WTC11 (cell line): Measurements from ENCODE around the gene KEL. TPM values are rescaled to one million over a fixed set of nuclear protein-coding genes. Genes with fewer than 3 reads are reported as not detected.

ENCODE experiments used
- ATAC-seq: fragments of 200-7000 bp; cut with Tn5 transposase; 2 replicates; pipeline ENCODE4 v1.10.0; 2021; ENCODE audit warnings: mild to moderate bottlenecking, moderate library complexity
- CTCF ChIA-PET: fragments of 300-600 bp; sonication (Branson Sonifier 250); formaldehyde crosslinking; loops from one replicate; lab custom pipeline; 2021; ENCODE audit warnings: antibody characterized with exemption; lab: Charles Lee
- POLR2A ChIA-PET: fragments of 350-600 bp; sonication (Branson Sonifier 250); formaldehyde crosslinking; loops from one replicate; lab custom pipeline; 2021; ENCODE audit warnings: antibody characterized with exemption; lab: Charles Lee
- DNase-seq: peaks from one replicate; pipeline ENCODE4 v3.0.0; 2021; ENCODE audit warnings: low spot score
- H3K27ac Mint-ChIP-seq: 2 replicates; pipeline ENCODE4 v1.8.0; 2021; ENCODE audit warnings: mixed read lengths
- H3K27me3 Mint-ChIP-seq: 2 replicates; pipeline ENCODE4 v1.8.0; 2021; ENCODE audit warnings: low read depth, mild to moderate bottlenecking, moderate library complexity, mixed read lengths
- H3K36me3 Mint-ChIP-seq: 2 replicates; pipeline ENCODE4 v1.8.0; 2021; ENCODE audit warnings: mixed read lengths
- H3K4me1 Mint-ChIP-seq: 2 replicates; pipeline ENCODE4 v1.8.0; 2022; ENCODE audit warnings: mixed read lengths
- H3K4me3 Mint-ChIP-seq: 2 replicates; pipeline ENCODE4 v1.8.0; 2021; ENCODE audit warnings: mild to moderate bottlenecking, moderate library complexity, mixed read lengths
- H3K9me3 Mint-ChIP-seq: 2 replicates; pipeline ENCODE4 v1.8.0; 2021; ENCODE audit warnings: mixed read lengths
- AFF4 ChIP-seq: sonication (generic); formaldehyde crosslinking; IDR thresholded peaks from 2 replicates; pipeline ENCODE4 v1.8.1; 2023; ENCODE audit warnings: mild to moderate bottlenecking, missing genetic modification reagents, borderline replicate concordance
- ATF1 ChIP-seq: sonication (generic); formaldehyde crosslinking; IDR thresholded peaks from 2 replicates; pipeline ENCODE4 v1.8.1; 2023; ENCODE audit warnings: mild to moderate bottlenecking, moderate library complexity, missing genetic modification reagents
- CBFB ChIP-seq: sonication (generic); formaldehyde crosslinking; IDR thresholded peaks from 2 replicates; pipeline ENCODE4 v1.8.1; 2022; ENCODE audit warnings: mild to moderate bottlenecking, low read depth, missing genetic modification reagents
- CTCF ChIP-seq: fragments of 200-600 bp; IDR thresholded peaks from 2 replicates; pipeline ENCODE4 v1.8.0; 2022; ENCODE audit warnings: antibody characterized with exemption
- E2F4 ChIP-seq: sonication (generic); formaldehyde crosslinking; IDR thresholded peaks from 2 replicates; pipeline ENCODE4 v1.8.1; 2022; ENCODE audit warnings: low read depth, mild to moderate bottlenecking, moderate library complexity, missing genetic modification reagents, borderline replicate concordance
- ELF4 ChIP-seq: sonication (generic); formaldehyde crosslinking; IDR thresholded peaks from 2 replicates; pipeline ENCODE4 v1.8.1; 2022; ENCODE audit warnings: low read depth, mild to moderate bottlenecking, moderate library complexity, missing genetic modification reagents
- ESRRA ChIP-seq: sonication (generic); formaldehyde crosslinking; IDR thresholded peaks from 2 replicates; pipeline ENCODE4 v1.8.1; 2022; ENCODE audit warnings: mild to moderate bottlenecking, missing genetic modification reagents, borderline replicate concordance
- GABPB1 ChIP-seq: sonication (generic); formaldehyde crosslinking; IDR thresholded peaks from 2 replicates; pipeline ENCODE4 v1.8.1; 2023; ENCODE audit warnings: mild to moderate bottlenecking, missing genetic modification reagents
- GTF2I ChIP-seq: fragments of 250-450 bp; sonication (Bioruptor Pico); conservative IDR thresholded peaks from 2 replicates; pipeline ENCODE4 v1.4.0; 2021; ENCODE audit warnings: mild to moderate bottlenecking
- JUN ChIP-seq: sonication (generic); formaldehyde crosslinking; IDR thresholded peaks from 2 replicates; pipeline ENCODE4 v1.8.0; 2023; ENCODE audit warnings: mild to moderate bottlenecking, missing genetic modification reagents
- MXD4 ChIP-seq: fragments of 250-450 bp; sonication (Bioruptor Pico); IDR thresholded peaks from 2 replicates; pipeline ENCODE4 v1.8.0; 2021; ENCODE audit warnings: mild to moderate bottlenecking, moderate library complexity, borderline replicate concordance
- RELA ChIP-seq: sonication (generic); formaldehyde crosslinking; IDR thresholded peaks from 2 replicates; pipeline ENCODE4 v1.8.1; 2022; ENCODE audit warnings: missing genetic modification reagents, mild to moderate bottlenecking, borderline replicate concordance
- SMAD4 ChIP-seq: sonication (generic); formaldehyde crosslinking; IDR thresholded peaks from 2 replicates; pipeline ENCODE4 v1.8.0; 2022; ENCODE audit warnings: mild to moderate bottlenecking, missing genetic modification reagents
- SP1 ChIP-seq: sonication (generic); formaldehyde crosslinking; conservative IDR thresholded peaks from 2 replicates; pipeline ENCODE4 v1.8.1; 2022; ENCODE audit warnings: missing genetic modification reagents
- ZNF423 ChIP-seq: fragments of 250-450 bp; sonication (Bioruptor Pico); IDR thresholded peaks from 2 replicates; pipeline ENCODE4 v2.1.2; 2022; ENCODE audit warnings: mild to moderate bottlenecking, moderate library complexity
- ZNF512 ChIP-seq: sonication (generic); formaldehyde crosslinking; IDR thresholded peaks from 2 replicates; pipeline ENCODE4 v1.8.1; 2022; ENCODE audit warnings: missing genetic modification reagents, borderline replicate concordance
- ZSCAN18 ChIP-seq: fragments of 250-450 bp; sonication (Bioruptor Pico); IDR thresholded peaks from 2 replicates; pipeline ENCODE4 v2.1.2; 2022; ENCODE audit warnings: mild to moderate bottlenecking, moderate library complexity
- total RNA-seq: library from RNA; stranded (reverse); gene quantifications from 3 replicates; pipeline ENCODE4 v1.2.3, GENCODE V29; 2021
- TF ChIP-seq, protein P1 (sequence below): sonication (generic); formaldehyde crosslinking; conservative IDR thresholded peaks from 2 replicates; pipeline ENCODE4 v1.8.1; 2023; ENCODE audit warnings: mild to moderate bottlenecking, low read depth, missing genetic modification reagents, moderate library complexity

The KEL gene
- total RNA-seq, 1 experiment from 2014 or later, result 0.87 TPM

GRCh38 chr7:143002106-143002505 lies 39.9 kb upstream of the KEL start (continued):
- TF ChIP-seq GABPB1 (no peak), CBFB (no peak), ZNF423 (CRISPR knock-in tag) (no peak), ATF1 (CRISPR knock-in tag) (no peak), ZSCAN18 (no peak), RELA (CRISPR knock-in tag) (no peak), MXD4 (CRISPR knock-in tag) (no peak)
- TF ChIP-seq, protein P1, sequence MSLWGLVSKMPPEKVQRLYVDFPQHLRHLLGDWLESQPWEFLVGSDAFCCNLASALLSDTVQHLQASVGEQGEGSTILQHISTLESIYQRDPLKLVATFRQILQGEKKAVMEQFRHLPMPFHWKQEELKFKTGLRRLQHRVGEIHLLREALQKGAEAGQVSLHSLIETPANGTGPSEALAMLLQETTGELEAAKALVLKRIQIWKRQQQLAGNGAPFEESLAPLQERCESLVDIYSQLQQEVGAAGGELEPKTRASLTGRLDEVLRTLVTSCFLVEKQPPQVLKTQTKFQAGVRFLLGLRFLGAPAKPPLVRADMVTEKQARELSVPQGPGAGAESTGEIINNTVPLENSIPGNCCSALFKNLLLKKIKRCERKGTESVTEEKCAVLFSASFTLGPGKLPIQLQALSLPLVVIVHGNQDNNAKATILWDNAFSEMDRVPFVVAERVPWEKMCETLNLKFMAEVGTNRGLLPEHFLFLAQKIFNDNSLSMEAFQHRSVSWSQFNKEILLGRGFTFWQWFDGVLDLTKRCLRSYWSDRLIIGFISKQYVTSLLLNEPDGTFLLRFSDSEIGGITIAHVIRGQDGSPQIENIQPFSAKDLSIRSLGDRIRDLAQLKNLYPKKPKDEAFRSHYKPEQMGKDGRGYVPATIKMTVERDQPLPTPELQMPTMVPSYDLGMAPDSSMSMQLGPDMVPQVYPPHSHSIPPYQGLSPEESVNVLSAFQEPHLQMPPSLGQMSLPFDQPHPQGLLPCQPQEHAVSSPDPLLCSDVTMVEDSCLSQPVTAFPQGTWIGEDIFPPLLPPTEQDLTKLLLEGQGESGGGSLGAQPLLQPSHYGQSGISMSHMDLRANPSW (CRISPR knock-in tag), result no peak

GRCh38 chr7:143000648-143001047 lies 38.5 kb upstream of the KEL start:
- DNase-seq (no peak), ATAC-seq (no peak)
- Mint-ChIP-seq H3K36me3 (0 out of 2 replicates have a peak, but pooled peaks cover 4% of the 10 kb centered on the region), H3K4me3 (no peak overlapping the region), H3K9me3 (peaks cover 9% of the 10 kb centered on the region; the same call in 1 of the 2 replicates), H3K27ac (no peak overlapping the region), H3K27me3 (peaks cover 6% of the 10 kb centered on the region; the same call in 1 of the 2 replicates), H3K4me1 (peaks cover 2% of the 10 kb centered on the region)
- ChIA-PET CTCF (interaction anchor here (1.0 to 18.8 kb wide), 7 partner anchors 75 to 368 kb away, joined by 3 to 346 read pairs (median 6); partner anchors contain the start of gene EPHB6), POLR2A (no interaction called here)
- TF ChIP-seq JUN (CRISPR knock-in tag) (no peak), RELA (CRISPR knock-in tag) (no peak), GTF2I (CRISPR knock-in tag) (no peak), CTCF (no peak), SMAD4 (no peak), SP1 (CRISPR knock-in tag) (no peak), E2F4 (no peak)

DNA sequence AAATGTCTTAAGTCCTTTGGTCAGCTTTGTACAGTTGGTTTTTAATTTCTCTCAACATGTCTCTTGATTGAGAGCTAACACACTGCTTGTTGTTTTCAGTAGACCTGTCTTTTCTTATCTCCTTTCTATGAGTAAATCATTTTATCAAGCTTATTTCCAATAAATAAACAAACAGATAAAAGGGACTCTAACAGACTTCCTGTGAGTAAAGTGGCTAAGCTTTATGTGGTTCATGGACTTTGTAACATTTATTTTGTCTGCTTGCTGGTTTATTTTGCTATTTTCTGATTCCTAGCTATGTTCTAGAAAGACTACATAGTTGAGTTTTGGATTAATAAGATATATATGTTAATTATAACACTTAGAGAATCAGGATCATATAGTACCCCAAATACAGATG lies 37.6 kb upstream of the KEL start:
- H3K4me3 Mint-ChIP-seq, result no peak overlapping the region
- ChIA-PET CTCF (interaction anchor here (1.5 kb wide), 2 partner anchors 119 to 215 kb away, joined by 4 to 6 read pairs; no protein-coding TSS in a partner anchor), POLR2A (no interaction called here)
- 0 out of 2 replicates have a peak, but pooled peaks cover 4% of the 10 kb centered on the region for H3K36me3 Mint-ChIP-seq
- H3K27ac Mint-ChIP-seq, result no peak overlapping the region
- H3K4me1 Mint-ChIP-seq, result peaks cover 2% of the 10 kb centered on the region
- no peak for DNase-seq
- H3K9me3 Mint-ChIP-seq, result peaks cover 11% of the 10 kb centered on the region
- H3K27me3 Mint-ChIP-seq, result peaks cover 3% of the 10 kb centered on the region; the same call in 1 of the 2 replicates
- ATAC-seq, result no peak
- TF ChIP-seq ESRRA (no peak), ELF4 (no peak), ZNF512 (CRISPR knock-in tag) (no peak), AFF4 (CRISPR knock-in tag) (no peak)
